Measurements from ENCODE around the gene KCNJ3. TPM values are rescaled to one million over a fixed set of nuclear protein-coding genes. Genes with fewer than 3 reads are reported as not detected.
A peak's percentile ranks its signal among the peaks of the same experiment; 100 is the strongest.

KCNJ3 gene
- total and polyA plus RNA-seq, 2 experiments from 2014 or later, result not detected

- no peak overlapping the region for H3K4me3 ChIP-seq
- WGBS, 2 experiments (ENCODE audit: low coverage in 1 of 2, low lambda C conversion rate in 2 of 2, missing lambda C conversion rate in 2 of 2), result 0% methylated on average over 1 of the region's 1 CpG
- no peaks in the 10 kb centered on the region for H4K20me1 ChIP-seq (ENCODE audit: insufficient read depth)
- no peaks in the 10 kb centered on the region for H3K36me3 ChIP-seq (ENCODE audit: low read depth)
- H3F3A ChIP-seq (ENCODE audit: insufficient read depth), result no peaks in the 10 kb centered on the region
- no peak overlapping the region for H2AFZ ChIP-seq
- no peaks in the 10 kb centered on the region for H3K79me2 ChIP-seq (ENCODE audit: insufficient read depth)
- no peak overlapping the region for H3K9ac ChIP-seq
- in situ Hi-C loops (cut with MboI), result no loop called here
- no peak for DNase-seq
- H3K27ac ChIP-seq, result no peak overlapping the region
- H3K9me2 ChIP-seq (ENCODE audit: insufficient read depth), result no peaks in the 10 kb centered on the region
- no peak for TF ChIP-seq EZH2phosphoT487 (IDR thresholded peaks at IDR 0.05; ENCODE audit: insufficient read depth, low read depth)
- TF ChIP-seq EZH2 (IDR thresholded peaks at IDR 0.05; ENCODE audit: insufficient read depth, poor library complexity, severe bottlenecking), result no peak
- no peaks in the 10 kb centered on the region for H3K4me1 ChIP-seq (ENCODE audit: insufficient read depth)
- no peak overlapping the region for H3K4me2 ChIP-seq (ENCODE audit: unreplicated experiment)
- H3K9me3 ChIP-seq (ENCODE audit: low read depth), result no peaks in the 10 kb centered on the region
- H3K27me3 ChIP-seq (replicated peaks; ENCODE audit: insufficient read depth), result no peaks in the 10 kb centered on the region
Measured at GRCh38 chr2:154689158-154689557, 9.3 kb upstream of the KCNJ3 start.

- Histone ChIP-seq H3K27me3 (replicated peaks; ENCODE audit: insufficient read depth) (no peaks in the 10 kb centered on the region), H3K4me2 (ENCODE audit: unreplicated experiment) (no peak overlapping the region), H3K9me3 (ENCODE audit: low read depth) (no peaks in the 10 kb centered on the region), H3K79me2 (ENCODE audit: insufficient read depth) (no peaks in the 10 kb centered on the region), H3K4me3 (no peak overlapping the region), H3K9me2 (ENCODE audit: insufficient read depth) (no peaks in the 10 kb centered on the region), H4K20me1 (ENCODE audit: insufficient read depth) (no peaks in the 10 kb centered on the region), H3K4me1 (ENCODE audit: insufficient read depth) (no peaks in the 10 kb centered on the region), H2AFZ (no peak overlapping the region), H3F3A (ENCODE audit: insufficient read depth) (no peaks in the 10 kb centered on the region), H3K27ac (no peak overlapping the region), H3K9ac (no peak overlapping the region), H3K36me3 (ENCODE audit: low read depth) (no peaks in the 10 kb centered on the region)
- in situ Hi-C loops (cut with MboI), result no loop called here
- TF ChIP-seq EZH2 (IDR thresholded peaks at IDR 0.05; ENCODE audit: insufficient read depth, poor library complexity, severe bottlenecking) (no peak), EZH2phosphoT487 (IDR thresholded peaks at IDR 0.05; ENCODE audit: insufficient read depth, low read depth) (no peak)
- peak; percentile 8 for DNase-seq
- WGBS, 2 experiments (ENCODE audit: low coverage in 1 of 2, low lambda C conversion rate in 2 of 2, missing lambda C conversion rate in 2 of 2), result 20 to 24% methylated on average over 5 of the region's 5 CpGs
Measured at GRCh38 chr2:154692927-154693326, 5.6 kb upstream of the KCNJ3 start.

GRCh38 chr2:154693741-154694340 is 4.7 kb upstream of the KCNJ3 start:
- Histone ChIP-seq H3K4me1 (ENCODE audit: insufficient read depth) (no peaks in the 10 kb centered on the region), H3K79me2 (ENCODE audit: insufficient read depth) (no peaks in the 10 kb centered on the region), H3K36me3 (ENCODE audit: low read depth) (no peaks in the 10 kb centered on the region), H4K20me1 (ENCODE audit: insufficient read depth) (no peaks in the 10 kb centered on the region), H3K4me3 (no peak overlapping the region), H3K9ac (no peak overlapping the region), H2AFZ (no peak overlapping the region), H3K4me2 (ENCODE audit: unreplicated experiment) (no peak overlapping the region), H3K9me2 (ENCODE audit: insufficient read depth) (no peaks in the 10 kb centered on the region), H3K27me3 (replicated peaks; ENCODE audit: insufficient read depth) (no peaks in the 10 kb centered on the region), H3K27ac (no peak overlapping the region), H3F3A (ENCODE audit: insufficient read depth) (no peaks in the 10 kb centered on the region), H3K9me3 (ENCODE audit: low read depth) (no peaks in the 10 kb centered on the region)
- in situ Hi-C loops (cut with MboI), result no loop called here
- 6 to 8% methylated on average over 3 of the region's 3 CpGs for WGBS, 2 experiments (ENCODE audit: low coverage in 1 of 2, low lambda C conversion rate in 2 of 2, missing lambda C conversion rate in 2 of 2)
- TF ChIP-seq EZH2 (IDR thresholded peaks at IDR 0.05; ENCODE audit: insufficient read depth, poor library complexity, severe bottlenecking) (no peak), EZH2phosphoT487 (IDR thresholded peaks at IDR 0.05; ENCODE audit: insufficient read depth, low read depth) (no peak)
- no peak for DNase-seq

GRCh38 chr2:154694881-154695280 is 3.6 kb upstream of the KCNJ3 start:
- DNase-seq, result no peak
- H3K4me3 ChIP-seq, result no peak overlapping the region
- H3K9me2 ChIP-seq (ENCODE audit: insufficient read depth), result no peaks in the 10 kb centered on the region
- no peaks in the 10 kb centered on the region for H3K9me3 ChIP-seq (ENCODE audit: low read depth)
- no peak for TF ChIP-seq EZH2 (IDR thresholded peaks at IDR 0.05; ENCODE audit: insufficient read depth, poor library complexity, severe bottlenecking)
- H3K4me1 ChIP-seq (ENCODE audit: insufficient read depth), result no peaks in the 10 kb centered on the region
- no peaks in the 10 kb centered on the region for H3K79me2 ChIP-seq (ENCODE audit: insufficient read depth)
- WGBS, 2 experiments (ENCODE audit: low coverage in 1 of 2, low lambda C conversion rate in 2 of 2, missing lambda C conversion rate in 2 of 2), result 6 to 15% methylated on average over 3 of the region's 3 CpGs
- H3K9ac ChIP-seq, result no peak overlapping the region
- no peaks in the 10 kb centered on the region for H3F3A ChIP-seq (ENCODE audit: insufficient read depth)
- H3K27me3 ChIP-seq (replicated peaks; ENCODE audit: insufficient read depth), result no peaks in the 10 kb centered on the region
- in situ Hi-C loops (cut with MboI), result no loop called here
- H4K20me1 ChIP-seq (ENCODE audit: insufficient read depth), result no peaks in the 10 kb centered on the region
- H3K36me3 ChIP-seq (ENCODE audit: low read depth), result no peaks in the 10 kb centered on the region
- H3K27ac ChIP-seq, result no peak overlapping the region
- no peak overlapping the region for H3K4me2 ChIP-seq (ENCODE audit: unreplicated experiment)
- H2AFZ ChIP-seq, result no peak overlapping the region

GRCh38 chr2:154696369-154696768 is 2.1 kb upstream of the KCNJ3 start:
- 31 to 33% methylated on average over 4 of the region's 4 CpGs for WGBS, 2 experiments (ENCODE audit: low coverage in 1 of 2, low lambda C conversion rate in 2 of 2, missing lambda C conversion rate in 2 of 2)
- Histone ChIP-seq H3K4me2 (ENCODE audit: unreplicated experiment) (no peak overlapping the region), H3K4me1 (ENCODE audit: insufficient read depth) (no peaks in the 10 kb centered on the region), H3K27me3 (replicated peaks; ENCODE audit: insufficient read depth) (no peaks in the 10 kb centered on the region), H2AFZ (no peak overlapping the region), H3K36me3 (ENCODE audit: low read depth) (no peaks in the 10 kb centered on the region), H3F3A (ENCODE audit: insufficient read depth) (no peaks in the 10 kb centered on the region), H3K4me3 (no peak overlapping the region), H3K9ac (no peak overlapping the region), H3K27ac (no peak overlapping the region), H4K20me1 (ENCODE audit: insufficient read depth) (no peaks in the 10 kb centered on the region), H3K9me2 (ENCODE audit: insufficient read depth) (no peaks in the 10 kb centered on the region), H3K79me2 (ENCODE audit: insufficient read depth) (no peaks in the 10 kb centered on the region), H3K9me3 (ENCODE audit: low read depth) (no peaks in the 10 kb centered on the region)
- TF ChIP-seq EZH2 (IDR thresholded peaks at IDR 0.05; ENCODE audit: insufficient read depth, poor library complexity, severe bottlenecking) (no peak), EZH2phosphoT487 (IDR thresholded peaks at IDR 0.05; ENCODE audit: insufficient read depth, low read depth) (no peak)
- in situ Hi-C loops (cut with MboI), result no loop called here
- DNase-seq, result no peak
